Upper lobe of right lung (tissue), 1 donor: Measurements from ENCODE around the gene SRSF12. TPM values are rescaled to one million over a fixed set of nuclear protein-coding genes. Genes with fewer than 3 reads are reported as not detected.
A peak's percentile ranks its signal among the peaks of the same experiment; 100 is the strongest.
"Not testable (repeated sequence)": the region's sequence is repeated elsewhere in the genome, so short reads cannot be mapped to it uniquely, and the experiment has no call there.

ENCODE experiments used
- ATAC-seq: fragments of 200-7000 bp; cut with Tn5 transposase; one replicate; pipeline ENCODE4 v1.9.1; 2020; ENCODE audit warnings: mild to moderate bottlenecking, moderate library complexity
- DNase-seq: peaks from one replicate; pipeline ENCODE4 v3.0.0-alpha.2; 2020
- H3K27ac ChIP-seq: fragments of 200-600 bp; one replicate; pipeline ENCODE4 v1.8.0; 2022
- H3K27me3 ChIP-seq: fragments of 200-600 bp; one replicate; pipeline ENCODE4 v1.8.0; 2022; ENCODE audit warnings: mild to moderate bottlenecking
- H3K36me3 ChIP-seq: fragments of 200-600 bp; one replicate; pipeline ENCODE4 v1.8.0; 2022
- H3K4me1 ChIP-seq: fragments of 200-600 bp; one replicate; pipeline ENCODE4 v1.8.0; 2022
- H3K4me3 ChIP-seq: fragments of 200-600 bp; one replicate; pipeline ENCODE4 v1.8.0; 2022; ENCODE audit warnings: mild to moderate bottlenecking
- H3K9me3 ChIP-seq: fragments of 200-600 bp; one replicate; pipeline ENCODE4 v1.8.0; 2022
- intact Hi-C: fragments of 100-400 bp; cut with DNase I; formaldehyde crosslinking; loops from one replicate; pipeline ENCODE4 v1.11.0; 2022
- total RNA-seq: library from RNA; stranded (reverse); fragmentation: NEBNext Ultra II Directional; extraction: Animal tissue kit (Norgen Biotek cat#: 25700); gene quantifications from one replicate; pipeline ENCODE4 v1.2.1, GENCODE V29; 2021
- TF ChIP-seq, protein P1 (sequence below): fragments of 200-600 bp; IDR thresholded peaks from one replicate; pipeline ENCODE4 v1.8.0; 2022; ENCODE audit warnings: antibody characterized with exemption
- donor health status: DM: no; HTN: yes; CAD: no; lungs with severe emphysema.

Gene SRSF12
- total RNA-seq, 1 donor from 2014 or later, result not detected

DNA sequence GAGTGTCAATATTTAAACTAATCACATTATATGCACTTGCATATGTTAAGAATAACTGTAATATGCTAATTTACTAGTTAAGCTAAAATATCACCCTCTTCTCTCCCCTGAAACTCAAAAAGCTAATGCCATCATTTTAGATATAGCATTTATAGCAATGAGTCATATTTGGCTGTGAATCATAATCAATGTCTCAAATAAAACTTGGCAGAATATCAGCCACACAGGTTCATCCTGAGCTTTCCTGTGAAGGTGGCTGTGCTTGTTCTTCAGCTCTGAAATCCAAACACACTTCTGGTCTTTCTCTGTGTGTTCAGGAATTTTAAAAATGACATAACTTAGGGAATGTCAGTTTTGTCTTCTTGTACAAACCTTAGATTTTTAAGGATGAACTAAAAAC, 50.1 kb downstream of the SRSF12 start:
- no peak for ATAC-seq
- no peak overlapping the region for H3K4me3 ChIP-seq

DNA sequence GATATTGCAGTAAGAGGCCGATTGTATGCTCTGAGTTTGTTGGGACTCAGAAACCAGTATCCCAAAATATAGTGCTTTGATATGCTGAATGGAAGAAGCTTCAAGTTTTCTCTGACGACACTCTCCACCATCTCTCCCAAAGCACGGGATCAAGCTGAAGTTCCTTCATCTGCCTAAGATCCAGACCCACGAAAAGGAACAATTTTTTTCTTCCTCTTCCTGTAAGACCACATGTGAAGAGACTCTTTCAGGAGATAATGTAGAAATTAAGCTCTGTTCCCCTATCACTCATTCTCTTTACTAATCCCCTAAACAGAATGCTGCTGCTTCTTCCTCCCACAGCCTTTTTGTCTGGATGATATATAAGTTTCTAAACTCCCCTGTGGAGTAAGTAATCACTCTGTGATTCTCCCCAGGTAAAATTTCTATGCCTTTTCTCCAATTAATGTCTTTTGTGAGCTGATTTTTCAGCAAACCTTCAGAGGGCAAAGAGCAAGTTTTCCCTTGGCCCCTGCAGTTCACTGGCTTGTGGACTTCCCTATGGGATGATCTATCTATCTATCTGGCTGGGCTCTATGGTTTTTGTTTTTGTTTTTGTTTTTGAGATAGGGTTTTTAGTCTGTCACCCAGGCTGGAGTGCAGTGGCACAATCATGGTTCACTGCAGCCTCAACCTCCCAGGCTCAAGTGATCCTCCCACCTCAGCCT, 50.8 kb downstream of the SRSF12 start:
- H3K4me3 ChIP-seq, result no peak overlapping the region
- intact Hi-C loops, result no loop called here
- no peak overlapping the region for H3K27ac ChIP-seq
- H3K36me3 ChIP-seq, result no peaks in the 10 kb centered on the region
- TF ChIP-seq, protein P1, sequence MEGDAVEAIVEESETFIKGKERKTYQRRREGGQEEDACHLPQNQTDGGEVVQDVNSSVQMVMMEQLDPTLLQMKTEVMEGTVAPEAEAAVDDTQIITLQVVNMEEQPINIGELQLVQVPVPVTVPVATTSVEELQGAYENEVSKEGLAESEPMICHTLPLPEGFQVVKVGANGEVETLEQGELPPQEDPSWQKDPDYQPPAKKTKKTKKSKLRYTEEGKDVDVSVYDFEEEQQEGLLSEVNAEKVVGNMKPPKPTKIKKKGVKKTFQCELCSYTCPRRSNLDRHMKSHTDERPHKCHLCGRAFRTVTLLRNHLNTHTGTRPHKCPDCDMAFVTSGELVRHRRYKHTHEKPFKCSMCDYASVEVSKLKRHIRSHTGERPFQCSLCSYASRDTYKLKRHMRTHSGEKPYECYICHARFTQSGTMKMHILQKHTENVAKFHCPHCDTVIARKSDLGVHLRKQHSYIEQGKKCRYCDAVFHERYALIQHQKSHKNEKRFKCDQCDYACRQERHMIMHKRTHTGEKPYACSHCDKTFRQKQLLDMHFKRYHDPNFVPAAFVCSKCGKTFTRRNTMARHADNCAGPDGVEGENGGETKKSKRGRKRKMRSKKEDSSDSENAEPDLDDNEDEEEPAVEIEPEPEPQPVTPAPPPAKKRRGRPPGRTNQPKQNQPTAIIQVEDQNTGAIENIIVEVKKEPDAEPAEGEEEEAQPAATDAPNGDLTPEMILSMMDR, result no peak
- DNase-seq (no peak), ATAC-seq (peak; percentile 84)
- no peaks in the 10 kb centered on the region for H3K27me3 ChIP-seq
- no peaks in the 10 kb centered on the region for H3K9me3 ChIP-seq
- H3K4me1 ChIP-seq, result no peaks in the 10 kb centered on the region

More for the DNA sequence above, 50.1 kb downstream of the SRSF12 start:
- H3K27me3 ChIP-seq, result no peaks in the 10 kb centered on the region
- no peaks in the 10 kb centered on the region for H3K4me1 ChIP-seq
- no peak for DNase-seq
- H3K9me3 ChIP-seq, result no peaks in the 10 kb centered on the region
- H3K36me3 ChIP-seq, result no peaks in the 10 kb centered on the region
- H3K27ac ChIP-seq, result no peak overlapping the region
- TF ChIP-seq, protein P1, result no peak
- intact Hi-C loops, result no loop called here

DNA sequence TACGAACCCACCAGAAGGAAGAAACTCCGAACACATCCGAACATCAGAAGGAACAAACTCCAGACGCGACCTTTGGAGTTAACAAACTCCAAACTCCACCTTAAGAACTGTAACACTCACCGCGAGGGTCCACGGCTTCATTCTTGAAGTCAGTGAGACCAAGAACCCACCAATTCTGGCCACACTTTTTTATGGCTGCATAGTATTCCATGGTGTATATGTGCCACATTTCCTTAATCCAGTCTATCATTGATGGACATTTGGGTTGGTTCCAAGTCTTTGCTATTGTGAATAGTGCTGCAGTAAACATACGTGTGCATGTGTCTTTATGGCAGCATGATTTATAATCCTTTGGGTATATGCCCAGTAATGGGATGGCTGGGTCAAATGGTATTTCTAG, 51.8 kb downstream of the SRSF12 start:
- H3K9me3 ChIP-seq, H3K4me1 ChIP-seq, H3K4me3 ChIP-seq, intact Hi-C loops, H3K36me3 ChIP-seq, ATAC-seq, H3K27me3 ChIP-seq, H3K27ac ChIP-seq, DNase-seq: not testable (repeated sequence)

DNA sequence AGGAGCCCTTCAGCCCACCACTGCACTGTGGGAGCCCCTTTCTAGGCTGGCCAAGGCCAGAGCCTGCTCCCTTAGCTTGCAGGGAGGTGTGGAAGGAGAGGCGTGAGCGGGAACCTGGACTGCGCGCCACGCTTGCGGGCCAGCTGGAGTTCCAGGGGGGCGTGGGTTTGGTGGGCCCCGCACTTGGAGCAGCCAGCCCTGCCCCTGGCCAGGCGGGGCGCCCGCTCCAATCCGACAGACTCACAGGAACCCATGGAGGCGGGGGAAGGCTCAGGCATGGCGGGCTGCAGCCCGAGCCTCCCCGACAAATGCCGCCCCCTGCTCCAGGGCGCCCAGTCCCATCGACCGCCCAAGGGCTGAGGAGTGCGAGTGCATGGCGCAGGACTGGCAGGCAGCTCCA, 52.9 kb downstream of the SRSF12 start:
- H3K4me3 ChIP-seq, H3K4me1 ChIP-seq, H3K9me3 ChIP-seq, H3K27me3 ChIP-seq, intact Hi-C loops, DNase-seq, ATAC-seq, H3K36me3 ChIP-seq, H3K27ac ChIP-seq: not testable (repeated sequence)

DNA sequence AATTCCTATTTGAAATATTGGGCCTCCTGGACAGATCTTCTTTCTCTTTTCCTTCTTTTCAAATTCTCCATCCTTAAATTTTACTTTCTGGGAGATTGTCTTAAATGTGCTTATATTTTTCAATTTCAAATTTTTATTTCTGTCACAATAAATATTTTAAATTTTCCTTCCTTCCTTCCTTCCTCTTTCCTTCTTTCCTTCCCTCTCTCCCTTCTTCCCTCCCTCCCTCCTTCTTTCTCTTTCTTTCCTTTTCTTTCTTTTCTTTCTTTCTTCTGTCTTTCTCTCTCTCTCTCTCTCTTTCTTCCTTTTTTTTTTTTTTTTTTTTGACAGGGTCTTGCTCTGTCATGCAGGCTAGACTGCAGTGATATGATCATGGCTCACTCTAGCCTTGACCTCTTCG, 54.0 kb downstream of the SRSF12 start:
- no peak for DNase-seq
- Histone ChIP-seq H3K27ac (no peak overlapping the region), H3K36me3 (no peaks in the 10 kb centered on the region), H3K27me3 (no peaks in the 10 kb centered on the region), H3K4me1 (no peaks in the 10 kb centered on the region), H3K4me3 (no peak overlapping the region), H3K9me3 (no peaks in the 10 kb centered on the region)
- intact Hi-C loops, result no loop called here
- ATAC-seq, result no peak
- TF ChIP-seq, protein P1, result no peak

DNA sequence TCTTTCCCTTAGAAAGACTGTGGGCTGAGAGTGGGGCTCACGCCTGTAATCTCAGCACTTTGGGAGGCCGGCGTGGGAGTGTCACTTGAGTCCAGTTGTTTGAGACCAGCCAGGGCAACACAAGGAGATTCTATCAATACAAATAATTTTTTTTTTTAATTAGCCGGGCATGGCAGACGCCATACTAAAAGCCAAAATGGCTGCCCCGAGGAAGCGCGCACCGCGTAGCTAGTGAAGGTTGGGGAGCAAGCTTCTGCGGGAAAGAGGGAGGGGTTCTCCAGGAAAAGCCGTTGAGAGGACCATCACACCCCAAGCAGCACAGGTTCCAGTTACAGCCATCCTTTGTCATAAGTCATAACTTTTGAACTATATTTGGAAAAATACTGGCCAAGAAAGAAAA, 58.6 kb downstream of the SRSF12 start:
- H3K4me3 ChIP-seq, result no peak overlapping the region
- ATAC-seq (no peak), DNase-seq (no peak)
- TF ChIP-seq, protein P1, result no peak
- H3K9me3 ChIP-seq, result no peaks in the 10 kb centered on the region
- H3K36me3 ChIP-seq, result no peaks in the 10 kb centered on the region
- H3K4me1 ChIP-seq, result no peaks in the 10 kb centered on the region
- H3K27me3 ChIP-seq, result no peaks in the 10 kb centered on the region
- intact Hi-C loops, result no loop called here
- H3K27ac ChIP-seq, result no peak overlapping the region

DNA sequence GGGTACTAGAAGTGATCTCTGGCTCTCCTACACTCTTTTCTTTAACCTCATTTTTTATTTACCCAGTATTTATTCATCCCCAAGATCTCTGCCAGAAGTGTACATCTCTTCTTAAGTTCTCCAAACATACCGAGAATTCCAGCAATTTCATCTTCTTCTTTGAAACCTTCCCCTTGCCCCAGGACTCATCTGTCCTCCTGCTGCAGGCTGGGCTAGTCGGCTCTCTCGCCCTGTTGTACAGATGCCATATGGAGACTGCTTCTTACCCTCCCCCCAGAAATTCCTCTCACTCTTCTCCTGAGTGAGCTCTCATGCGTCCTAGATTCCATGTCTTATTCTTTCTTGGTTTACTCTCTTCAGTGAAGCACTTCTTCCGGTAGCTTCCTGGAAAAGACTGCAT, 59.2 kb downstream of the SRSF12 start:
- ATAC-seq (peak; percentile 31), DNase-seq (no peak)
- Histone ChIP-seq H3K4me1 (no peaks in the 10 kb centered on the region), H3K36me3 (no peaks in the 10 kb centered on the region), H3K4me3 (no peak overlapping the region), H3K9me3 (no peaks in the 10 kb centered on the region), H3K27ac (no peak overlapping the region), H3K27me3 (no peaks in the 10 kb centered on the region)
- TF ChIP-seq, protein P1, result no peak
- intact Hi-C loops, result no loop called here
